ENCODE data around the gene METTL1. TPM values are rescaled to one million over a fixed set of nuclear protein-coding genes. Genes with fewer than 3 reads are reported as not detected.

METTL1 gene
- total and polyA plus RNA-seq, 9 donors = 5.7 to 48.6 (median 26.4) TPM

- TF ChIP-seq, protein P1, sequence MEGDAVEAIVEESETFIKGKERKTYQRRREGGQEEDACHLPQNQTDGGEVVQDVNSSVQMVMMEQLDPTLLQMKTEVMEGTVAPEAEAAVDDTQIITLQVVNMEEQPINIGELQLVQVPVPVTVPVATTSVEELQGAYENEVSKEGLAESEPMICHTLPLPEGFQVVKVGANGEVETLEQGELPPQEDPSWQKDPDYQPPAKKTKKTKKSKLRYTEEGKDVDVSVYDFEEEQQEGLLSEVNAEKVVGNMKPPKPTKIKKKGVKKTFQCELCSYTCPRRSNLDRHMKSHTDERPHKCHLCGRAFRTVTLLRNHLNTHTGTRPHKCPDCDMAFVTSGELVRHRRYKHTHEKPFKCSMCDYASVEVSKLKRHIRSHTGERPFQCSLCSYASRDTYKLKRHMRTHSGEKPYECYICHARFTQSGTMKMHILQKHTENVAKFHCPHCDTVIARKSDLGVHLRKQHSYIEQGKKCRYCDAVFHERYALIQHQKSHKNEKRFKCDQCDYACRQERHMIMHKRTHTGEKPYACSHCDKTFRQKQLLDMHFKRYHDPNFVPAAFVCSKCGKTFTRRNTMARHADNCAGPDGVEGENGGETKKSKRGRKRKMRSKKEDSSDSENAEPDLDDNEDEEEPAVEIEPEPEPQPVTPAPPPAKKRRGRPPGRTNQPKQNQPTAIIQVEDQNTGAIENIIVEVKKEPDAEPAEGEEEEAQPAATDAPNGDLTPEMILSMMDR (IDR thresholded peaks at IDR 0.05) = no peak
- TF ChIP-seq POLR2A (IDR thresholded peaks at IDR 0.05) (no peak), EP300 (IDR thresholded peaks at IDR 0.05) (no peak)
- intact Hi-C loops (cut with DNase I) = no loop called here
- WGBS, 3 donors = 96% methylated on average over 1 of the region's 1 CpG
- Histone ChIP-seq H3K9me3 (no peaks in the 10 kb centered on the region), H3K36me3 (no peaks in the 10 kb centered on the region), H3K4me3 (no peak overlapping the region), H3K27me3 (no peaks in the 10 kb centered on the region), H3K27ac (no peak overlapping the region), H3K4me1 (ENCODE audit: insufficient read depth) (no peaks in the 10 kb centered on the region)
- no peak for DNase-seq
These were observed 30.7 kb upstream of the METTL1 start for GRCh38 chr12:57802607-57803006.

GRCh38 chr12:57800965-57801364 is 29.1 kb upstream of the METTL1 start:
- intact Hi-C loops (cut with DNase I) = no loop called here
- DNase-seq = no peak
- WGBS, 3 donors = 87 to 97% (median 93%) methylated on average over 3 of the region's 3 CpGs
- Histone ChIP-seq H3K4me1 (ENCODE audit: insufficient read depth) (no peaks in the 10 kb centered on the region), H3K4me3 (no peak overlapping the region), H3K27ac (no peak overlapping the region), H3K9me3 (no peaks in the 10 kb centered on the region), H3K27me3 (no peaks in the 10 kb centered on the region), H3K36me3 (no peaks in the 10 kb centered on the region)
- TF ChIP-seq EP300 (IDR thresholded peaks at IDR 0.05) (no peak), POLR2A (IDR thresholded peaks at IDR 0.05) (no peak)
- TF ChIP-seq, protein P1 (IDR thresholded peaks at IDR 0.05) = no peak

DNA sequence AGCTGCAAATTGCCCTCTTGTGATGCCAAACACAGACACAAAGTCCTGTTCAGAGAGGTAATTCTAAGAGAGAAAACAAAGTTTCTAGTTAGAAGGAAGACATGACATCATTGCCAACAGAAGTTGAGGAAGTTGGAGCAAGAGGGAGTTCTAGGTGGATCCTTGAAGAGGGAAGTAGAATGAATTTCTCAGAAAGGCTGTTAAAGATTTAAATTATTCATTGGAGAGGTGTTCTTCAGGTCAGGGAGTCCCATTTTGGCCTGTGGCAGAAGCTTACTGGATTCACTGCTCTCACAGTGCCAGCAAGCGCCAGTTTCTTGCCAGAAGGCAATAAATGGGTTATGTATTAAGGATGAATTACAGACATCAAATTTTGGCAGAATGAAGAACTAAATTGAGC is 26.0 kb upstream of the METTL1 start:
- DNase-seq = no peak
- 90 to 96% (median 94%) methylated on average over 1 of the region's 1 CpG for WGBS, 3 donors
- H3K27me3 ChIP-seq = no peaks in the 10 kb centered on the region
- no peak overlapping the region for H3K27ac ChIP-seq
- no peaks in the 10 kb centered on the region for H3K36me3 ChIP-seq
- H3K9me3 ChIP-seq = no peaks in the 10 kb centered on the region
- no peak for TF ChIP-seq EP300 (IDR thresholded peaks at IDR 0.05)
- TF ChIP-seq, protein P1 (IDR thresholded peaks at IDR 0.05) = no peak
- TF ChIP-seq POLR2A (IDR thresholded peaks at IDR 0.05) = no peak
- H3K4me3 ChIP-seq = no peak overlapping the region
- H3K4me1 ChIP-seq (ENCODE audit: insufficient read depth) = no peaks in the 10 kb centered on the region
- intact Hi-C loops (cut with DNase I) = loop anchor here in 1 of 4 donors (5.0 kb wide), 1 partner anchor 34 kb away; no protein-coding TSS in a partner anchor

DNA sequence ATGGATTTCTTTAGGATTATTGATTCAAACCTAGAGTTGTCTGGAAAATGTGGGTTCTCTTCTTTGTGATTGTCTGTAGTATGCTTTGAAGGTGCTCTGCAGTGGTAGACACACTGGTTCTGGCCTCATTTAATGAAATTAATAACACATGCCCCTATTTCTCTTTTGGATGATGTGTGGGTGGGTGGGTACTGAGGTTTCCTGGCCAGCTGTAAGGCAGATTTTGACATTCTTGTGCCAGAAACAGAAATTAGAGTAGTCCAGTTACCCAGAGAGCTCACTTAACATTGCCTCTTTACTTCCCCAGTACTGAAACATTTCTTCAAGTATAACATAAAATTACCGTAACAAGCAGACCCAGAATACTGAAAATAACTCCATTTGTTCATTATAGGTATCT is 25.1 kb upstream of the METTL1 start:
- DNase-seq = no peak
- 98 to 100% (median 99%) methylated on average over 1 of the region's 1 CpG for WGBS, 3 donors
- Histone ChIP-seq H3K27ac (no peak overlapping the region), H3K4me1 (ENCODE audit: insufficient read depth) (no peaks in the 10 kb centered on the region), H3K4me3 (no peak overlapping the region), H3K27me3 (no peaks in the 10 kb centered on the region), H3K9me3 (no peaks in the 10 kb centered on the region), H3K36me3 (no peaks in the 10 kb centered on the region)
- intact Hi-C loops (cut with DNase I) = loop anchor here in 1 of 4 donors (5.0 kb wide), 1 partner anchor 35 kb away; no protein-coding TSS in a partner anchor
- TF ChIP-seq POLR2A (IDR thresholded peaks at IDR 0.05) = no peak
- TF ChIP-seq, protein P1 (IDR thresholded peaks at IDR 0.05) = no peak

All from ovary (tissue), 9 donors.